Neural progenitor cell (in vitro differentiated cells): Measurements from ENCODE around the gene KCNMA1. TPM values are rescaled to one million over a fixed set of nuclear protein-coding genes. Genes with fewer than 3 reads are reported as not detected.
"Not testable (repeated sequence)": the region's sequence is repeated elsewhere in the genome, so short reads cannot be mapped to it uniquely, and the experiment has no call there.

ENCODE experiments used
- DNase-seq: peaks from one replicate; pipeline ENCODE4 v3.0.0-alpha.2; 2016; ENCODE audit warnings: low spot score
- H2AFZ ChIP-seq: fragments of 200-600 bp; sonication (generic); replicated peaks from 2 replicates; pipeline ENCODE4 v1.6.1; 2016; ENCODE audit warnings: antibody characterized with exemption
- H3F3A ChIP-seq: fragments of 200-600 bp; sonication (generic); 2 replicates; pipeline ENCODE4 v1.6.1; 2016; ENCODE audit warnings: antibody characterized with exemption, low read depth
- H3K27ac ChIP-seq: fragments of 200-600 bp; sonication (generic); 2 replicates; pipeline ENCODE4 v1.5.1; 2016; ENCODE audit warnings: mild to moderate bottlenecking
- H3K27me3 ChIP-seq: fragments of 200-600 bp; sonication (generic); 2 replicates; pipeline ENCODE4 v1.6.1; 2016; ENCODE audit warnings: mild to moderate bottlenecking, moderate library complexity
- H3K36me3 ChIP-seq: fragments of 200-600 bp; sonication (generic); 2 replicates; pipeline ENCODE4 v1.5.1; 2016
- H3K4me1 ChIP-seq: fragments of 200-600 bp; sonication (generic); 2 replicates; pipeline ENCODE4 v1.6.1; 2016; ENCODE audit warnings: mixed run types
- H3K4me2 ChIP-seq: fragments of 200-600 bp; sonication (generic); 2 replicates; pipeline ENCODE4 v1.6.1; 2016
- H3K4me3 ChIP-seq: fragments of 200-600 bp; sonication (generic); 2 replicates; pipeline ENCODE4 v1.5.1; 2016
- H3K79me2 ChIP-seq: fragments of 200-600 bp; sonication (generic); 2 replicates; pipeline ENCODE4 v1.6.1; 2016; ENCODE audit warnings: low read depth
- H3K9ac ChIP-seq: fragments of 200-600 bp; sonication (generic); 2 replicates; pipeline ENCODE4 v1.6.1; 2016
- H3K9me3 ChIP-seq: fragments of 200-600 bp; sonication (generic); 2 replicates; pipeline ENCODE4 v1.5.1; 2016; ENCODE audit warnings: low read depth
- H4K20me1 ChIP-seq: fragments of 200-600 bp; sonication (generic); 2 replicates; pipeline ENCODE4 v1.6.1; 2016; ENCODE audit warnings: low read depth
- H3K27ac Mint-ChIP-seq: 3 replicates; pipeline ENCODE4 v1.8.0; 2021; ENCODE audit warnings: mixed read lengths
- H3K27me3 Mint-ChIP-seq: 2 replicates; pipeline ENCODE4 v1.8.0; 2022; ENCODE audit warnings: low read depth, mild to moderate bottlenecking, inconsistent platforms, moderate library complexity, mixed read lengths; ENCODE audit not compliant: insufficient read depth
- H3K36me3 Mint-ChIP-seq: 3 replicates; pipeline ENCODE4 v1.8.0; 2021; ENCODE audit warnings: mixed read lengths
- H3K4me1 Mint-ChIP-seq: 3 replicates; pipeline ENCODE4 v1.8.0; 2021; ENCODE audit warnings: mixed read lengths
- H3K4me3 Mint-ChIP-seq: 3 replicates; pipeline ENCODE4 v1.8.0; 2021; ENCODE audit warnings: mild to moderate bottlenecking, moderate library complexity, mixed read lengths
- H3K9me3 Mint-ChIP-seq: 3 replicates; pipeline ENCODE4 v1.8.0; 2020; ENCODE audit warnings: mixed read lengths
- EZH2 ChIP-seq: fragments of 200-600 bp; sonication (generic); IDR thresholded peaks from 2 replicates; pipeline ENCODE4 v1.6.1; 2017; ENCODE audit warnings: antibody characterized with exemption, mild to moderate bottlenecking, moderate library complexity
- EZH2phosphoT487 ChIP-seq: fragments of 200-600 bp; sonication (generic); IDR thresholded peaks from 2 replicates; pipeline ENCODE4 v1.6.1; 2017; ENCODE audit warnings: antibody characterized with exemption
- total RNA-seq: library from RNA; depleted of rRNA; stranded (reverse); fragments of >200 nt; gene quantifications from 2 replicates; pipeline ENCODE4 v1.2.3, GENCODE V29; 2015; ENCODE audit warnings: low replicate concordance
- TF ChIP-seq, protein P1 (sequence below): fragments of 200-600 bp; sonication (generic); IDR thresholded peaks from 2 replicates; pipeline ENCODE4 v1.5.1; 2017; ENCODE audit warnings: antibody characterized with exemption, mild to moderate bottlenecking

The KCNMA1 gene
- total RNA-seq, 1 donor from 2014 or later = 2.4 TPM

DNA sequence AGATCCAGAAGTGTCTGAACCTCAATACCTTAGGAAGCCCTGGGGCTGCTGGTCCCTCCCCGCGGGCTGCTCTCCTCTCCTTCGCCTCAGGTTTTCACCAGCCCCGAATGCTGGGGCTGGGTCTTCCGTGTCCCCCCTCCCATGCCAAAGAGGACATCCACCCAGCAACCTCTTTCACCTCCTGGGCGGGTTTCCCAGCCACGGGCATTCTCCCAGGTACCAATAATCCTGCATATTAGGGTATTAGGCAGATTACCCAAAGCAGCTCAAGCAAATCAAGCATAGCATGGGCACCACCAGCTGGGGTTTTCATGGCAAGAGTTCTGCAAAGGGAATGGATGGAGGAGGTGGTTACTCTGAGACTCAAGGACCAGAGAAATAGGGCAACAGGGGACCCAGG, 224.4 kb downstream of the KCNMA1 start:
- TF ChIP-seq EZH2 (no peak), EZH2phosphoT487 (no peak)
- TF ChIP-seq, protein P1, sequence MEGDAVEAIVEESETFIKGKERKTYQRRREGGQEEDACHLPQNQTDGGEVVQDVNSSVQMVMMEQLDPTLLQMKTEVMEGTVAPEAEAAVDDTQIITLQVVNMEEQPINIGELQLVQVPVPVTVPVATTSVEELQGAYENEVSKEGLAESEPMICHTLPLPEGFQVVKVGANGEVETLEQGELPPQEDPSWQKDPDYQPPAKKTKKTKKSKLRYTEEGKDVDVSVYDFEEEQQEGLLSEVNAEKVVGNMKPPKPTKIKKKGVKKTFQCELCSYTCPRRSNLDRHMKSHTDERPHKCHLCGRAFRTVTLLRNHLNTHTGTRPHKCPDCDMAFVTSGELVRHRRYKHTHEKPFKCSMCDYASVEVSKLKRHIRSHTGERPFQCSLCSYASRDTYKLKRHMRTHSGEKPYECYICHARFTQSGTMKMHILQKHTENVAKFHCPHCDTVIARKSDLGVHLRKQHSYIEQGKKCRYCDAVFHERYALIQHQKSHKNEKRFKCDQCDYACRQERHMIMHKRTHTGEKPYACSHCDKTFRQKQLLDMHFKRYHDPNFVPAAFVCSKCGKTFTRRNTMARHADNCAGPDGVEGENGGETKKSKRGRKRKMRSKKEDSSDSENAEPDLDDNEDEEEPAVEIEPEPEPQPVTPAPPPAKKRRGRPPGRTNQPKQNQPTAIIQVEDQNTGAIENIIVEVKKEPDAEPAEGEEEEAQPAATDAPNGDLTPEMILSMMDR = no peak
- no peaks in the 10 kb centered on the region for H3F3A ChIP-seq
- Mint-ChIP-seq H3K4me1 (peaks cover 23% of the 10 kb centered on the region), H3K27me3 (peaks cover 16% of the 10 kb centered on the region), H3K27ac (no peak overlapping the region), H3K36me3 (no peaks in the 10 kb centered on the region), H3K9me3 (no peaks in the 10 kb centered on the region), H3K4me3 (no peak overlapping the region)
- no peak overlapping the region for H3K4me3 ChIP-seq
- no peaks in the 10 kb centered on the region for H3K9me3 ChIP-seq
- no peak for DNase-seq
- H3K4me2 ChIP-seq = no peak overlapping the region
- H3K79me2 ChIP-seq = no peaks in the 10 kb centered on the region
- no peaks in the 10 kb centered on the region for H3K27me3 ChIP-seq
- H3K27ac ChIP-seq = no peak overlapping the region
- peaks cover 8% of the 10 kb centered on the region for H3K4me1 ChIP-seq
- no peaks in the 10 kb centered on the region for H4K20me1 ChIP-seq
- H2AFZ ChIP-seq = no peak overlapping the region
- no peaks in the 10 kb centered on the region for H3K36me3 ChIP-seq
- H3K9ac ChIP-seq = no peak overlapping the region

DNA sequence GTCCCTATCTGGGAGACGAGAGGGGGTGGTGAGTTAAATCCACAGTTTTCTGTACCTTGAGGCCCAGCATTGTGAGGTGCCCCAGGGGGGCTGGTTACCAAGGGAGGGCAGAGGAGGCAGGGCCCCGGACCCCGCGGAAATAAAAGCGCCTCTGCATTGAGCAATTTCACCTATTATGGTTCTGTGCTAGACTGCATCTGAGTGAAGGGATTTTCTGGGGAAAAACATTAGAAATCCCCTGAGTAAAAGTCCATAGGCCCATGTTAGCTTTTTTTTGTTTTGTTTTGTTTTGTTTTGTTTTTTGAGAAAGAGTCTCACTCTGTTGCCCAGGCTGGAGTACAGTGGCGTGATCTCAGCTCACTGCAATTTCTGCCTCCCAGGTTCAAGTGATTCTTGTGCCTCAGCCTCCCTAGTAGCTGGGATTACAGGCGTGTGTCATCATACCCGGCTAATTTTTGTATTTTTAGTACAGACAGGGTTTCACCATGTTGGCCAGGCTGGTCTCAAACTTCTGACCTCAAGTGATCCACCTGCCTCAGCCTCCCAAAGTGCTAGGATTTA, 225.0 kb downstream of the KCNMA1 start:
- H3K4me1 ChIP-seq, H3K79me2 ChIP-seq, H3K9me3 ChIP-seq, H3K27me3 ChIP-seq, H3K27ac Mint-ChIP-seq, H3K4me3 ChIP-seq, H4K20me1 ChIP-seq, H3K9ac ChIP-seq, H3K36me3 ChIP-seq, H2AFZ ChIP-seq, DNase-seq, H3K36me3 Mint-ChIP-seq, H3K4me2 ChIP-seq, H3F3A ChIP-seq, H3K4me3 Mint-ChIP-seq, H3K27ac ChIP-seq, H3K9me3 Mint-ChIP-seq: not testable (repeated sequence)
- Mint-ChIP-seq H3K27me3 (peaks cover 16% of the 10 kb centered on the region), H3K4me1 (peaks cover 23% of the 10 kb centered on the region)

DNA sequence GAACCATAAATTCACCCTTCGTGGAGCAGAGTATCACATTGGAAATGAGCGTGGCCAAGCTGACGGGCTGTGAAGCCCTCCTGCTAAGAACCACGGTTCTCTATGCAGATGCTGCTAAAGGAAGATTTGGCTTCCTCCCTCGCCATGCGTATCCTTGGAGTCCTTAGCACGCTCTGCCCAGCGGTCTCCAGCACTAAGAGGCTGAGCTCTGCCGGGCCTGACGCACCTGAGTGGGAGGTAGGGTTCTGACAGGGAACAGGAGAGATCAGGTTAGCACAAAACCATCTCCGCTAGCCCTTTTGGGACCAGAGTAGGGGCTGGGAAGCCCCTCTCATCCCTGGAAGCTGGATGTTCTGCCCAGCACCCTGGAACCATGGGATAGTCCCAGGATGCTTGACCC, 225.8 kb downstream of the KCNMA1 start:
- Histone ChIP-seq H3F3A (no peaks in the 10 kb centered on the region), H3K9ac (no peak overlapping the region), H2AFZ (no peak overlapping the region), H3K9me3 (no peaks in the 10 kb centered on the region), H3K4me3 (no peak overlapping the region), H3K36me3 (no peaks in the 10 kb centered on the region), H3K79me2 (no peaks in the 10 kb centered on the region), H3K27ac (no peak overlapping the region), H3K4me1 (peaks cover 8% of the 10 kb centered on the region), H4K20me1 (no peaks in the 10 kb centered on the region), H3K27me3 (no peaks in the 10 kb centered on the region), H3K4me2 (no peak overlapping the region)
- H3K27ac Mint-ChIP-seq = no peak overlapping the region
- peaks cover 23% of the 10 kb centered on the region for H3K4me1 Mint-ChIP-seq
- no peak for TF ChIP-seq EZH2
- TF ChIP-seq EZH2phosphoT487 = no peak
- TF ChIP-seq, protein P1 = no peak
- no peak for DNase-seq
- no peak overlapping the region for H3K4me3 Mint-ChIP-seq
- no peaks in the 10 kb centered on the region for H3K36me3 Mint-ChIP-seq
- H3K27me3 Mint-ChIP-seq = peaks cover 16% of the 10 kb centered on the region
- H3K9me3 Mint-ChIP-seq = no peaks in the 10 kb centered on the region

DNA sequence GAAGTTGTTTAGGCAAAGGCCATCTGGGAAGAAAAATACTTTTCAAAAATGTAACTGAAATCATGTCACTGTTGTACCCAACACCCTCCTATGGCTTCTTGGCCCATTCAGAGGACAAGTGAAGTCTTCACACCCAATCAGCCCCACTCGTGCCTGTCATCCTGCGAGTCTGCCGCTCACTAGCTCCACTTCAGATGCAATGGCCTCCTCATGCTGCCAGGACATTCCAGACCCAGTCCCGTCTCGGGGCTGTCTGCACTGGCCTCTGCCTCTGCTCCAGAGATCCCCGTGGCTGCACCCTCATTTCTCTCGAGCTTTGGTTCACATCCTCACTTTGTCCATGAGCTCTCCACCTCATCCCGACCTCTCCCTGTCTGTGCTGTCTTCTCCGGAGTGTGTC, 227.1 kb downstream of the KCNMA1 start:
- Mint-ChIP-seq H3K4me3 (no peak overlapping the region), H3K36me3 (no peaks in the 10 kb centered on the region), H3K9me3 (no peaks in the 10 kb centered on the region), H3K4me1 (peaks cover 20% of the 10 kb centered on the region), H3K27ac (no peak overlapping the region), H3K27me3 (peaks cover 15% of the 10 kb centered on the region)
- Histone ChIP-seq H3K79me2 (no peaks in the 10 kb centered on the region), H3F3A (no peaks in the 10 kb centered on the region), H3K27me3 (no peaks in the 10 kb centered on the region), H3K27ac (no peak overlapping the region), H3K4me2 (no peak overlapping the region), H3K4me1 (peaks cover 12% of the 10 kb centered on the region), H3K9ac (no peak overlapping the region), H2AFZ (no peak overlapping the region), H3K4me3 (no peak overlapping the region), H3K9me3 (no peaks in the 10 kb centered on the region), H4K20me1 (no peaks in the 10 kb centered on the region), H3K36me3 (no peaks in the 10 kb centered on the region)
- no peak for DNase-seq
- TF ChIP-seq EZH2phosphoT487 (no peak), EZH2 (no peak)
- TF ChIP-seq, protein P1 = no peak
